ENCODE data around the gene GNL1. TPM values are rescaled to one million over a fixed set of nuclear protein-coding genes. Genes with fewer than 3 reads are reported as not detected.
A peak's percentile ranks its signal among the peaks of the same experiment; 100 is the strongest.

The GNL1 gene
- total and polyA plus RNA-seq, 10 of the 15 experiments (the other 5 are each of a cell fraction or from before 2014, with no cell fraction given), result 0.18 to 64.5 (median 45.5) TPM

DNA sequence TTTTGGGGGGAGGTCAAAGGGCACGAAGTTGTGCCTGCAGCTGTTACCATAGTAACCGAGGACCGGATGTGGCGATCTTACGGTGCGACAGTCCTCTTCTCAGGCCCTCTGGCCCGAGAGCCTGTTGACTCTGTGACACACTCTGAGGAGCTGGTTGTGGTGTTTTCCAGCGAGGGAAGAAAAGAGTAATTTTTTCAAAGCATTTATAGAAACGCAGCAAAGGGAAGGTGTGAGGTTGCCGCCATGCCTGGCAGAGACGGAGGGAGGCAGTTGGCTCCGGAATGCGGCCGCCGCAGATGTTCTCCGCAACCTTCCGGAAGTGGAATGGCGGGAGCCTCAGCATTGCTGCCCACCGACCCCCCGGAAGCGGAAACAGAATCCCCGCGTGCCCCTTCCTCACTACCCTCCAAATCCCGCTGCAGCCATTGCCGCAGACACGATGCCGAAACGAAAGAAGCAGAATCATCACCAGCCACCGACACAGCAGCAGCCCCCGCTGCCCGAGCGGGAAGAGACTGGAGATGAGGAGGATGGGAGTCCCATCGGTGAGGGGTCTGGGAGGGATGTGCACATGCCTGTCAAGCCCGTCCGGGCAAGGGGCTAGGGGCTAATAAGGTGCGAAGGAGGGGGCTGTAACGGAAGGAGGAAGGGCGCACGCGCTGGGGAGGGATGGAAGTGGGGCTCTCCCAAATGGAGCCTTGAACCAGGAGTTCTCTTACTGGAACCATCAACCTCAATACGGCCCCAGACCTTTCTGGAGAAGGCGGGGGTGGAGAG is 805 bp upstream of the GNL1 start, which contains the start of gene PRR3 (continued):
- TF ChIP-seq, protein P1, sequence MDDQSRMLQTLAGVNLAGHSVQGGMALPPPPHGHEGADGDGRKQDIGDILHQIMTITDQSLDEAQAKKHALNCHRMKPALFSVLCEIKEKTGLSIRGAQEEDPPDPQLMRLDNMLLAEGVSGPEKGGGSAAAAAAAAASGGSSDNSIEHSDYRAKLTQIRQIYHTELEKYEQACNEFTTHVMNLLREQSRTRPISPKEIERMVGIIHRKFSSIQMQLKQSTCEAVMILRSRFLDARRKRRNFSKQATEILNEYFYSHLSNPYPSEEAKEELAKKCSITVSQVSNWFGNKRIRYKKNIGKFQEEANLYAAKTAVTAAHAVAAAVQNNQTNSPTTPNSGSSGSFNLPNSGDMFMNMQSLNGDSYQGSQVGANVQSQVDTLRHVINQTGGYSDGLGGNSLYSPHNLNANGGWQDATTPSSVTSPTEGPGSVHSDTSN (IDR thresholded peaks at IDR 0.05; ENCODE audit: insufficient replicate concordance, low read depth, low read length), result no peak
- TF ChIP-seq MYB (IDR thresholded peaks at IDR 0.05; ENCODE audit: borderline replicate concordance, low read depth, low read length) (no peak), DPF2 (IDR thresholded peaks at IDR 0.05) (no peak), BMI1 (IDR thresholded peaks at IDR 0.05; ENCODE audit: borderline replicate concordance) (peak; percentile 100), ZNF217 (IDR thresholded peaks at IDR 0.05) (no peak), HCFC1 (IDR thresholded peaks at IDR 0.05; ENCODE audit: low read length) (peak; percentile 75), SREBF2 (IDR thresholded peaks at IDR 0.05; ENCODE audit: low read length) (peak; percentile 60; the same call in 1 of the 2 replicates), ZNF274 (IDR thresholded peaks at IDR 0.05; ENCODE audit: insufficient read depth, insufficient read length) (no peak), SUPT20H (IDR thresholded peaks at IDR 0.05; ENCODE audit: borderline replicate concordance, control insufficient read depth, low read depth, low read length) (no peak), NRF1 (conservative IDR thresholded peaks at IDR 0.05; ENCODE audit: low read depth, low read length) (no peak), MEF2B (IDR thresholded peaks at IDR 0.05; ENCODE audit: partially characterized antibody, poor library complexity, severe bottlenecking) (peak; percentile 70), NR2C1 (IDR thresholded peaks at IDR 0.05) (peak; percentile 94), PAX8 (IDR thresholded peaks at IDR 0.05) (no peak), FOS (IDR thresholded peaks at IDR 0.05; ENCODE audit: borderline replicate concordance, extremely low read depth, insufficient read length) (no peak), MXI1 (IDR thresholded peaks at IDR 0.05; ENCODE audit: low read depth, low read length) (no peak; the same call in 1 of the 2 replicates), CBFB (IDR thresholded peaks at IDR 0.05; ENCODE audit: low read depth) (no peak; the same call in none of the 2 replicates)
- TF ChIP-seq, protein P2, sequence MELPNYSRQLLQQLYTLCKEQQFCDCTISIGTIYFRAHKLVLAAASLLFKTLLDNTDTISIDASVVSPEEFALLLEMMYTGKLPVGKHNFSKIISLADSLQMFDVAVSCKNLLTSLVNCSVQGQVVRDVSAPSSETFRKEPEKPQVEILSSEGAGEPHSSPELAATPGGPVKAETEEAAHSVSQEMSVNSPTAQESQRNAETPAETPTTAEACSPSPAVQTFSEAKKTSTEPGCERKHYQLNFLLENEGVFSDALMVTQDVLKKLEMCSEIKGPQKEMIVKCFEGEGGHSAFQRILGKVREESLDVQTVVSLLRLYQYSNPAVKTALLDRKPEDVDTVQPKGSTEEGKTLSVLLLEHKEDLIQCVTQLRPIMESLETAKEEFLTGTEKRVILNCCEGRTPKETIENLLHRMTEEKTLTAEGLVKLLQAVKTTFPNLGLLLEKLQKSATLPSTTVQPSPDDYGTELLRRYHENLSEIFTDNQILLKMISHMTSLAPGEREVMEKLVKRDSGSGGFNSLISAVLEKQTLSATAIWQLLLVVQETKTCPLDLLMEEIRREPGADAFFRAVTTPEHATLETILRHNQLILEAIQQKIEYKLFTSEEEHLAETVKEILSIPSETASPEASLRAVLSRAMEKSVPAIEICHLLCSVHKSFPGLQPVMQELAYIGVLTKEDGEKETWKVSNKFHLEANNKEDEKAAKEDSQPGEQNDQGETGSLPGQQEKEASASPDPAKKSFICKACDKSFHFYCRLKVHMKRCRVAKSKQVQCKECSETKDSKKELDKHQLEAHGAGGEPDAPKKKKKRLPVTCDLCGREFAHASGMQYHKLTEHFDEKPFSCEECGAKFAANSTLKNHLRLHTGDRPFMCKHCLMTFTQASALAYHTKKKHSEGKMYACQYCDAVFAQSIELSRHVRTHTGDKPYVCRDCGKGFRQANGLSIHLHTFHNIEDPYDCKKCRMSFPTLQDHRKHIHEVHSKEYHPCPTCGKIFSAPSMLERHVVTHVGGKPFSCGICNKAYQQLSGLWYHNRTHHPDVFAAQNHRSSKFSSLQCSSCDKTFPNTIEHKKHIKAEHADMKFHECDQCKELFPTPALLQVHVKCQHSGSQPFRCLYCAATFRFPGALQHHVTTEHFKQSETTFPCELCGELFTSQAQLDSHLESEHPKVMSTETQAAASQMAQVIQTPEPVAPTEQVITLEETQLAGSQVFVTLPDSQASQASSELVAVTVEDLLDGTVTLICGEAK (IDR thresholded peaks at IDR 0.05; ENCODE audit: borderline replicate concordance), result peak; percentile 98
- TF ChIP-seq, protein P3, sequence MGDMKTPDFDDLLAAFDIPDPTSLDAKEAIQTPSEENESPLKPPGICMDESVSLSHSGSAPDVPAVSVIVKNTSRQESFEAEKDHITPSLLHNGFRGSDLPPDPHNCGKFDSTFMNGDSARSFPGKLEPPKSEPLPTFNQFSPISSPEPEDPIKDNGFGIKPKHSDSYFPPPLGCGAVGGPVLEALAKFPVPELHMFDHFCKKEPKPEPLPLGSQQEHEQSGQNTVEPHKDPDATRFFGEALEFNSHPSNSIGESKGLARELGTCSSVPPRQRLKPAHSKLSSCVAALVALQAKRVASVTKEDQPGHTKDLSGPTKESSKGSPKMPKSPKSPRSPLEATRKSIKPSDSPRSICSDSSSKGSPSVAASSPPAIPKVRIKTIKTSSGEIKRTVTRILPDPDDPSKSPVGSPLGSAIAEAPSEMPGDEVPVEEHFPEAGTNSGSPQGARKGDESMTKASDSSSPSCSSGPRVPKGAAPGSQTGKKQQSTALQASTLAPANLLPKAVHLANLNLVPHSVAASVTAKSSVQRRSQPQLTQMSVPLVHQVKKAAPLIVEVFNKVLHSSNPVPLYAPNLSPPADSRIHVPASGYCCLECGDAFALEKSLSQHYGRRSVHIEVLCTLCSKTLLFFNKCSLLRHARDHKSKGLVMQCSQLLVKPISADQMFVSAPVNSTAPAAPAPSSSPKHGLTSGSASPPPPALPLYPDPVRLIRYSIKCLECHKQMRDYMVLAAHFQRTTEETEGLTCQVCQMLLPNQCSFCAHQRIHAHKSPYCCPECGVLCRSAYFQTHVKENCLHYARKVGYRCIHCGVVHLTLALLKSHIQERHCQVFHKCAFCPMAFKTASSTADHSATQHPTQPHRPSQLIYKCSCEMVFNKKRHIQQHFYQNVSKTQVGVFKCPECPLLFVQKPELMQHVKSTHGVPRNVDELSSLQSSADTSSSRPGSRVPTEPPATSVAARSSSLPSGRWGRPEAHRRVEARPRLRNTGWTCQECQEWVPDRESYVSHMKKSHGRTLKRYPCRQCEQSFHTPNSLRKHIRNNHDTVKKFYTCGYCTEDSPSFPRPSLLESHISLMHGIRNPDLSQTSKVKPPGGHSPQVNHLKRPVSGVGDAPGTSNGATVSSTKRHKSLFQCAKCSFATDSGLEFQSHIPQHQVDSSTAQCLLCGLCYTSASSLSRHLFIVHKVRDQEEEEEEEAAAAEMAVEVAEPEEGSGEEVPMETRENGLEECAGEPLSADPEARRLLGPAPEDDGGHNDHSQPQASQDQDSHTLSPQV (IDR thresholded peaks at IDR 0.05), result no peak; the same call in 1 of the 2 replicates
- TF ChIP-seq, protein P4, sequence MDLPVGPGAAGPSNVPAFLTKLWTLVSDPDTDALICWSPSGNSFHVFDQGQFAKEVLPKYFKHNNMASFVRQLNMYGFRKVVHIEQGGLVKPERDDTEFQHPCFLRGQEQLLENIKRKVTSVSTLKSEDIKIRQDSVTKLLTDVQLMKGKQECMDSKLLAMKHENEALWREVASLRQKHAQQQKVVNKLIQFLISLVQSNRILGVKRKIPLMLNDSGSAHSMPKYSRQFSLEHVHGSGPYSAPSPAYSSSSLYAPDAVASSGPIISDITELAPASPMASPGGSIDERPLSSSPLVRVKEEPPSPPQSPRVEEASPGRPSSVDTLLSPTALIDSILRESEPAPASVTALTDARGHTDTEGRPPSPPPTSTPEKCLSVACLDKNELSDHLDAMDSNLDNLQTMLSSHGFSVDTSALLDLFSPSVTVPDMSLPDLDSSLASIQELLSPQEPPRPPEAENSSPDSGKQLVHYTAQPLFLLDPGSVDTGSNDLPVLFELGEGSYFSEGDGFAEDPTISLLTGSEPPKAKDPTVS (IDR thresholded peaks at IDR 0.05; ENCODE audit: low read depth, low read length), result no peak

All from GM12878 (cell line).